Putamen (tissue), 1 donor: ENCODE measurements around the gene ATOSA.
A peak's percentile ranks its signal among the peaks of the same experiment; 100 is the strongest.

Experiments used
- DNase-seq: peaks from one replicate; pipeline ENCODE4 v3.0.0-alpha.2; 2016; ENCODE audit warnings: low spot score

Gene ATOSA, protein sequence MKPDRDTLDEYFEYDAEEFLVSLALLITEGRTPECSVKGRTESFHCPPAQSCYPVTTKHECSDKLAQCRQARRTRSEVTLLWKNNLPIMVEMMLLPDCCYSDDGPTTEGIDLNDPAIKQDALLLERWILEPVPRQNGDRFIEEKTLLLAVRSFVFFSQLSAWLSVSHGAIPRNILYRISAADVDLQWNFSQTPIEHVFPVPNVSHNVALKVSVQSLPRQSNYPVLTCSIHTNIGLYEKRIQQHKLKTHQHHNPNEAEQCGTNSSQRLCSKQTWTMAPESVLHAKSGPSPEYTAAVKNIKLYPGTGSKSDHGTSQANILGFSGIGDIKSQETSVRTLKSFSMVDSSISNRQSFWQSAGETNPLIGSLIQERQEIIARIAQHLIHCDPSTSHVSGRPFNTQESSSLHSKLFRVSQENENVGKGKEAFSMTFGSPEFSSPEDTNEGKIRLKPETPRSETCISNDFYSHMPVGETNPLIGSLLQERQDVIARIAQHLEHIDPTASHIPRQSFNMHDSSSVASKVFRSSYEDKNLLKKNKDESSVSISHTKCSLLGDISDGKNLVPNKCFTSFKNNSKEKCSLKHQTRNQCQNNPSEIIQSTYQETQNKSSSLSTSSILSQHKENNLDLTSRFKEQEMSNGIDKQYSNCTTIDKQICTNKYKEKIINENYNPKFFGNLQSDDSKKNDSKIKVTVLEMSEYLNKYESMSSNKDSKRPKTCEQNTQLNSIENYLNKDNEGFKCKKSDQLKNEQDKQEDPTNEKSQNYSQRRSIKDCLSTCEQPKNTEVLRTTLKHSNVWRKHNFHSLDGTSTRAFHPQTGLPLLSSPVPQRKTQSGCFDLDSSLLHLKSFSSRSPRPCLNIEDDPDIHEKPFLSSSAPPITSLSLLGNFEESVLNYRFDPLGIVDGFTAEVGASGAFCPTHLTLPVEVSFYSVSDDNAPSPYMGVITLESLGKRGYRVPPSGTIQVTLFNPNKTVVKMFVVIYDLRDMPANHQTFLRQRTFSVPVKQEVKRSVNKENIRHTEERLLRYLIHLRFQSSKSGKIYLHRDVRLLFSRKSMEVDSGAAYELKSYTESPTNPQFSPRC

DNA sequence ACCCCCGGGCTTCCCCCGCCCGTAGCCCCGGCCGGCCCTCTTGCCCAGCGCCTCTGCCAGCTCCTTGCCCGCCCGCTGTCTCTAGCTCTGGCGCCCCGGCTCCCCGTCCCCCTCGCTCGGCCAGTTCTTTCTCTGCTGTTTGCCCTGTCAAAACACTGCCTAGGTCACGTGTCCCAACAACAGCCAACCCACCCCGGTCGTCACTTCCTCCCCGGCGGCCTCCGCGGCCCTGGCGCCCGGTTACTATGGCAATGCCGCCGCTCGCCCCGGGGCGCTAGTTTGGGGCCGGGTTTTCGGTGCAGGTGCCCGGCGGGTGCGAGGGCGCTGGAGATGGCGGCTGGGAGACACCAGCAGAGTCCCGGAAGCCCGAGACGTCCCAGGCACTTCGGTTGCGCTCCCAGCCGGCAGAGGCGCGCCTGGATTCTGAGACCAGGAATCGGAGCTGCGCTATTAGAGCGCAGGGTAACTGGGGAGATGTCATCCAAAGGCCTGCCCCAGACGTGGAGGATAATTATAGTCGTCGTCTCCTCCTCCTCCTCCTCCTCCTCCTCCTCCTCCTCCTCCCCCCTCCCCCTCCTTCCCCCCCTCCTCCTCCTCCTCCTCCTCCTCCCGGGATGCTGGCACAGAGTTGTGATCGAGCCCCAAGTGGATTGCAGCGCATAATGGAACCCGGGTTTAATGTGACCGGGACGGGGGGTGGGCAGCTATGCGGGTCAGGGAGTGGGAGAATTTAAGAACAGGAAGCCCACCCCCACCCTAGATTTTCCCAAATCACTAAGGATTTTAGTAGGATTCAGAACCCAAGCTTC is at the start of gene ATOSA:
TSS of gene ATOSA (minus strand) at position 157 of the 809 bp plus-strand sequence. CDS start 1,367 bp downstream, outside the sequence.
- peak; percentile 93 for DNase-seq

DNA sequence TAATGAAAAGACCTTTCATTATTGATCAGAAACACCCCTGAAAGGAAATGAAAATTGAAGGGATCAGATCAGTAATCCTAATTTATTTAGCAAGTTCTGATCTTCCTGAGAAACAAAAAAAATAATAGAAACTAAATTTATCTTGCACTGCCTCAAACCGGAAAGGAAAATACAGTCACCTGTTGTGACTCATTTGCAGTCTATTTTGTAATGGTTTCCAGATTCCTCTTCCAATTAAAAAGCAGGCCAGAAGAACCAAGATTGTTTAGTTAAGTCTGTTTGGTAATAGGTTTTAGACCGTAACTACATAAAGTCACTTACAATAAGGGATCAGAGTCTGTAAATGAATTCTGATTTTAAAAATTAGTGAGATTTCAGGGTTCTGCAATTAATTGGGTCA is 49.7 kb upstream of the ATOSA start:
- DNase-seq: no peak

- DNase-seq: no peak
Measured at GRCh38 chr15:52727815-52728214, 48.6 kb upstream of the ATOSA start.

- no peak for DNase-seq
Measured at GRCh38 chr15:52726195-52726594, 47.0 kb upstream of the ATOSA start.

GRCh38 chr15:52718551-52718950 is 39.4 kb upstream of the ATOSA start:
- no peak for DNase-seq

GRCh38 chr15:52717924-52718323 is 38.7 kb upstream of the ATOSA start:
- no peak for DNase-seq

GRCh38 chr15:52717481-52717880 is 38.3 kb upstream of the ATOSA start:
- DNase-seq: no peak

DNA sequence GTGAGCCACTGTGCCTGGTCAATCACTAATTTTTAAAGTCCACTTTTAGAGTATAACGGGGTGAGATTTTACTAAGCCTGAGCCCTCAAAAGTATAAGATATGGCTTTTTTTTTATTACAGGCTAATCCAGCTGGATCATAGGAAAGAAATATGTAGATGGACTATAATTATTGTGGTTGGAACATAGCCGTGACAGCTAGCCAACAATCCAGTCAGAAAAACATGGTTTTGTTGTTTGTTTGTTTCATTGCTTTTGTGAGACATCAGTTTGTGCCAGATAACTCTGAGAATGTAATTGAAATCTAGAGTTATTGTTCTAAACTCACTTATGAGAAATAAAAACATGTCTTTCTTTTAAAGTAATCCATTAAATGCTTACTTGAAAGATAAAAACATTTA is 37.3 kb upstream of the ATOSA start:
- no peak for DNase-seq

DNA sequence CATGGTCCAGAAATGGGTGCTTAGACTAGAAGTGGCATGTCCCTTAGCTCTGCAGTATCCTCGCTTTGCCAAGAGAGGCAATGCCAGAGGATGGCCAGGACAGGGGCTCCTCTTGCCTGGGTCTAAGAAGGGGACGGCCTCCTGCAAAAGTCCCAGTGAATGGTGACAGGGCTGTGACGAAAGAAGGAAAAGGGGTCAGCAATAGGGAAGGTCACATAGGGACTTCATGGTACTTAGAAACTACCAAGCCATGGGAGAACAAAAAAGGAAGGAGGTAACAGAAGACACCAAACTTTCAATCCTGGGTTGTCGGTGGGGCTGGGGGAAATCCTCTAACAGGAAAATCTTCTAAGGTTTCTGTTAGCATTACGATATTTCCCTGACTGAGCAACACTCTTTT is 36.2 kb upstream of the ATOSA start:
- DNase-seq: no peak

GRCh38 chr15:52714968-52715367 is 35.8 kb upstream of the ATOSA start:
- no peak for DNase-seq

GRCh38 chr15:52710708-52711389 is 31.7 kb upstream of the ATOSA start:
- no peak for DNase-seq

DNA sequence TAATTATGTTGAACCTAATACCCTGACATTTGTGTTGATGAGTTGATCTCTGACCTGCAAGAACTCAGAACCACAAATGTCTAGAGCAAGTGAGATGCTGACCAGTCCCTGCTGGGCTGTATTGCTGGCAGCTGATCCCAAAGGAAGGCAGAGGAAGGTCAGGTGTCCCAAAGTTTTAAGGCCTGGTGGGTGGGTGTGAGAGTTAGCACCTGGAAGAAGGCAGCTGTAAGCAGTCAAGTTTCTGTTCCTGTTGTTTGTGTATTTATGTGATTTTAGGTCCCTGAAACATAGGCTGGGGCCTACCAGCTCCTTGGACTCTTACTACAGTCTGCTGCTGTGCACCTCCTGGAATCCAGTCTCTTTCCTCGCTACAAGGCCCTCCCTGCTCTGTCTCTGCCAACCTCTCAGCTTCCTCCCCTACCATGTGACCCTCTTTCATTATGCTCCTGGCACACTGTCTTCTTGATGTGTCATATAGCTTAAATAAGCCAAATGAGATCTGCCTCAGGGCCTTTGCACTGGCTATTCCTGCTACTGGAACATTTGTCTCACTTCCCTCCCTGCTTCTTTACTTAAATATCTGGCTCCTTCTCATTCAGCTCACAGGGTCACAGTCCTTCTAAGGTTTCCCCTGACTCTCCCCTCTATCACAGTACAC is 31.0 kb upstream of the ATOSA start:
- no peak for DNase-seq

DNA sequence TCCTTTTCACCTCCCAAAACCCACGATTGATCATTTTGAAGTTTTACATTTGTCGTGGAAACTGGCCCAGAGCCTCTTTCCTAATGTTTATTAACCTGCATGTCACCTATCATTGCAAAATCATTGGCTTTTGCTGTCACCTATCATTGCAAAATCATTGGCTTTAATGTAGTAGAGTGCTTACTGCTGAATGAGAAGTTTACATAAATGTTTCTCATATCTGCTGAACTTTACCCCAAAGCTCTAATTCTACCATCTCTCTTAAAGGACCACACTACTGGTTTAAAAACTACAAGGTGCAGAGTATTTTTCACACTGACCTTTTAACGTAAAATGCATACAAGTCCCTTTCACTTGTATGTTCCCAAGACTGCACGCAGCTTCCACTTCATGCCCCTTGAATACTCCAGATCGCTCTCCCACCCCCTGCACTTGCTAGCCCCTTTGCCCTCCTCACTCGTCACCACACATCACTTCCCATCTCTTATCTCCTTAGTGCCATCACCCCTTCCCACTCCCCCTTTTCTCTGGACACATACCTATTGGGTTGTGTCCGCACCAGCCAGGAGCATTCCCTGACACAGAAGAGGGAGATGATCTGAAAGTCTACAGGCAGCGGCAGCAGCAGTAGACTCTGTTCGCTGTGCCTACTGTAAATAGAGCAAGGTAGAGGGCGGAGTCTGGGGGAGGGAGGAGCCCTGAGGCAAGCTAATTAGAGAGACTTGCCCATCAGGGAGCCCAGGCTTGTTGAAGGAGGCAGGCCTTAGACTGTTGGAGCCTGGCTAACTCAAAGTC is 30.2 kb upstream of the ATOSA start:
- no peak for DNase-seq

DNA sequence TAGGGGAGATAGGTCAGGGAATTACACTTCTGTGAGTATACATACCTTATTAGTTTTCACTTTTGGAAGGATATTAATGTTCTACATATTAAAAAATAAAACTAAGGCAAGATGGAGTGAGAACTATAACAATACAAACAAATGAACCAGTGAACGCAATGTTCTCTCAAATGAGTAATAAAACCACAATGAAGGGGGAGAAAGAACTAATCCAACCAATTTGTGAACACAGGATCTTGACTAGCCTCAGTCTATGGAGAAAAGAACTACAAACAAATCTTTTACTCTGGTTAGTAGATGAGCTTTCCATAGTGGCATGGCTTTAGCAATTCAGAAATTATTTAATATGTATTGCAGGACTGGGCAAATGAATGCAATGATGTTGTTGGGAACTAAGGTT is 26.9 kb upstream of the ATOSA start:
- DNase-seq: no peak

DNA sequence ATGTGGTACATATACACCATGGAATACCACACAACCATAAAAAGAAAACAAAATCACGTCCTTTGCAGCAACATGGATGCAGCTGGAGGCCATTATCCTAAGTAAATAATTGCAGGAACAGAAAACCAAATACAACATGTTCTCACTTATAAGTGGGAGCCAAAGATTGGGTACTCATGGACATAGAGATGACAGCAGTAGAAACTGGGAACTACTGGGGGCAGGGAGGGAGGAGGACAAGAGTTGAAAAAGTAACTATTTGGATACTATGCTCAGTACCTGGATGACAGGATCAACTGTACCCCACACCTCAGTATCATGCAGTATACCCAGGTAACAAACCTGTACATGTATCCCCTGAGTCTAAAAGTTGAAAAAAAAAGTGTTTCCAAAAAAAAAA is 23.2 kb upstream of the ATOSA start:
- DNase-seq: no peak

DNA sequence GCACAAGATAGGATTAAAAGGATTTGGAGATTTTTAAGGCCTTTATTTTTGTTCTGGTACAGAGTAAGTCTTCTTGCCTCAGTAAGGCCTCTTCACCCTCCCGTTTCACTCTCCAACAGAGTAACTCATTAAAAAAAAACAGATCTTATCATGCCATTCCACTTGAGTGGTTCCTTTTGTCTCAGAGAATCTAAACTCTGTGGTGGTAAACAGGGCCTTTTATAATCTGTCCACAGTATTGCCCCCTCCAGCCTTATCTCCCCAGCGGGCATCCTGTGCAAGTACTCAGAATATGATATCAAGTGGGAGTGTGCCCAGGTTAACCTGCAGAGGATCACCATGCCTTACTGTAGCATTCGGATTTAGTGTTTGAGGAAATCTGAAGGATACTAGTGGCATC is 20.3 kb upstream of the ATOSA start:
- no peak for DNase-seq

DNA sequence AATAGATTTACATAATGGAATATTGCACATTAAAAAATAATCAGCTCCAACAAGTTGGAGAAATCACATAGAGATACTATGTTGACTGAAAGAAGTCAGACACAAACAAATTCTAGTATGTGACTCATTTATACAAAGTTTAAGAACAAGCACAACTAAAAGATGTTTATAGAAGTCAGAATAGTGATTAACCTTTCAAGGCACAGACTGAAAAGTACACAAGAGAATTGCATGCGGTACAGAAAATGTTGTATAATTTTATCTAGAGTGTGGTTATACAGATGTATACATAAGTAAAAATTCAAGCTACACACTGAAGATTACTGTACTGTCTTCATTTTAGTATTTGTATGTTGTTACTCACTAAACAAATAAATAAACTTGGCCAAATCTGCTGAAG is 19.3 kb upstream of the ATOSA start:
- DNase-seq: no peak

DNA sequence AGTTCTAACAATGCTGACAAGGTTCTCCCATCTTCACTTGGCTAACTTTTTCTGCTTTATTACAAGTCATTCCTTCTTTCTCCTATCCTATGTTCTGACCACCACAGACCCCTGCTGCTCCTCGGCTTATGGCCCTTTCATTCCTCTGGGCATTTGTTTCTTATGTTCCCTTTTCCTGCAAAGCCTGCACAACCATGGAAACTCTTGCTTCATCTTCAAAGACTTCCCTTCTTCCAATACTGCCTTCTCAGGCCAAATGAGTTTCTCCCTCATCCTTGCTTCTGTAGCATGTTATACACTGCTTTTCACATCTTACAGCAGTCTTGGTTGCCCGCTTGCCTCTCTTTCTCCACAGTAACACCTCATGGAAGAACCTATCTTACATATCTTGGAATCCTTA is 17.9 kb upstream of the ATOSA start:
- no peak for DNase-seq

- DNase-seq: no peak
Measured at GRCh38 chr15:52695154-52695553, 16.0 kb upstream of the ATOSA start.

DNA sequence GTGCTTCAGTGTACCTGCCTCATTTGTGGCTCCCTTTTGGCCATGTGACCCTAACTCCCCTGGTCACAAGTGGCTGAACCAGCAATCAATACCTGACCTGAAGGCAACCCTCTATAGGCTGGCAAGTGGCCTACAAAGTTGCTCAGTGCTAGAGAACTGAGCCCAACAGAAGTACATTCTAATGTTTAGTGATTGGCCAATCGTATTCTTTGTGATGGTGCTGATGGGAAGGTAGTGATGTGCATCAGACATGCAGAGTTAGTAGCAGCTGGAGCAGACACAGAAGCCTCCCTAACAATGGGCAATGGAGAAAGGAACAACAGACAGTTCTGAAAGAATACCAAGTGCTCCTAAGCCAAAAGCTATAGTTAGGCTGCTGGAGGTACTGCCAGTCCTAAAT is 10.4 kb upstream of the ATOSA start:
- no peak for DNase-seq
